Adipose tissue (tissue), 3 donors: ENCODE data around the gene CACNA2D2. TPM values are rescaled to one million over a fixed set of nuclear protein-coding genes. Genes with fewer than 3 reads are reported as not detected.

Experiments used
- H3K27ac ChIP-seq: one replicate; pipeline ENCODE4 v1.5.1; 2013; ENCODE audit warnings: low read depth, low read length
- WGBS, 3 donors: extraction: QIAGEN DNeasy Blood & Tissue Kit; methylation state at CpG; one replicate each; pipeline ENCODE4 v1.1.7; 2013; 5-methylcytosine and 5-hydroxymethylcytosine counted together
- polyA plus RNA-seq, 3 donors: library from polyadenylated mRNA; stranded (reverse); fragments of 200-250 nt; gene quantifications; one replicate each; pipeline ENCODE4 v1.2.3, GENCODE V29; 2013
- donor health status: healthy with polysubstance abuse.
- donor health status: Bipolar disorder and iron deficiency.
- donor health status: healthy.

Gene CACNA2D2
- polyA plus RNA-seq, 3 donors: 0.56 to 1.7 (median 0.68) TPM

DNA sequence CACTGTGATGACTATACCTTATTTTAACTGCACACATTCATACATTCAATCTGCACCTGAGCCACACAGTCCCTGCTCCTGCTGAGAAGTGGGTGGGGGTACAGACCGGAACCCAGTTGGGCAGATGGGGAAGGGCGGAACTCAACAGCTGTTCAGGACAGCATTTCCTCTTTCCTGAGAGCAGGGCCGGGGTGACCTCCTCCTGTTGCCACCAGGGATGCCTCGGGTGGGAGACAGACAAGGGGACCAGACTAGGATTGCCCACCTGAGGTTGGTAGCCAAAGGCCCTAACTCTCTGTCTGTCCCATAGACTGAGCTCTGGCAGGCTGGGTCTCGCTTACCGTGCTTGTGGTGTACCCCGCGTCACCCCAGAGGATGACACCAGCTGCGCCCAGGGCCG lies 184.8 kb downstream of the CACNA2D2 start:
- WGBS, 3 donors: 57 to 83% (median 61%) methylated on average over 10 of the region's 10 CpGs
- H3K27ac ChIP-seq: no peak overlapping the region

DNA sequence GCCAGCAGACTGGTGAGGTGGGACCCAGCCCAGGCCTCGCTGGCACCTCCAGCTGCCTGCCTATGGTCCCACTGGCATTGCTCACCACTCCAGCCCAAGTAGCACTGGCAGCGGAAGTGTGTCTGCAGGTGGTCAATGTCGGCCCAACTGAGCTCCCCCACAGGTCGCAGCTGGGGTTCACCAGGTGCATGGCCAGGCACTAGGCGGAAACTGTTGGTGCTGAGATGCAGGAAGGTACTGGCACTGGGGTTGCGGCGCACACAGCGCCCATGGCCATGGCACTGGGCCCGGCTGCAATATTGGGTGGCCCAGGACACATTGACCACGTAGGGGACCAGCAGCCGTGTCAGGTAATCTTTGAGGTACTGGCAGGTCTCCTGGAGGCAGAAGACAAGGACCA lies 185.3 kb downstream of the CACNA2D2 start:
- 80 to 86% (median 83%) methylated on average over 11 of the region's 11 CpGs for WGBS, 3 donors
- no peak overlapping the region for H3K27ac ChIP-seq

DNA sequence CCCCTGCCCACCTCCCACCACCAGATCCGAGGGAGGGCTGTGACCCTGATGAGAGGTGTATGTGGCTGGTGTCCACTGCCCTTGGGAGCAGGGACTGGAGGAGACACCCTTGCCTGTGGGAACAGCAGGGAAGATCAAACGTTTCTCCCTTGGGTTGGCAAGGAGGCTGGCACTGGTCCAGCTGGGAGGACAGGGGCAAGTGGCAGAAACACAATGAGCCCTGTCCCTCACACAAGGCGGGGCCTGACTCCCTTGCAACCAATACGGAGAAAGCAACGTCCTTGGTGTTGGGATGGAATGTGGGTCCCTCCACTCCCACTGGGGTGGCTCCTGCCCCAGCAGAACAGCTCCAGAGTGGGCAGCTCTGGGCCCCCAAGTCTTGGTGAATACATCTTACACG lies 186.1 kb downstream of the CACNA2D2 start:
- WGBS, 3 donors: 56 to 70% (median 68%) methylated on average over 6 of the region's 6 CpGs
- no peak overlapping the region for H3K27ac ChIP-seq

DNA sequence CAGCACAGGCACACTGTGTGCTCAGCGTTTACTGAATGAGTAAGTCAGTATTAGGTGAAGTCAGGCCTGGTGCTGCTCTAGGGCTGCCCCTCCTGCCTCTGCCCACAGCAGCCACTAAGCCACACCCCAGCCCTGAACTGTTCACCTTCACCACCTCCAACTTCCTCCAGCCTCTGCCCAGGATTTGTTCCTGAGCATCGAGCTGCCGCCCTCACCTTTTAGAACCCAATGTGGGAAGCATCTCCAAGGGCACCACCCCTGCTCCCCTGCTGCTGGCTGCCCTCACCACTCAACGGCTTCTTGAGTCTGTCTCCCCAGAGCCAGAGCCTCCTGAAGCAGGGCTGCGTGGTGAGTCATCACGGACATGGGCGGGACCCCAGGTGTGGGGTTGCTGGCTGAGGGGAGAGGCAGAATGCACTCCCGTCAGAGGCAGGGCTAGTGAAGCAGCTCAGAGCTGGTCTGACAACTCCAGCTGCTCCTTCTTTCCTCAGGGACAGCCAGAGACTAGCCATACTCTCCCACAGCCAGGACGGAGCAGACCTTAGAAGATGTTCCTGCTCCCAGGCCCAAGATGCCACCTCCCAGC lies 186.7 kb downstream of the CACNA2D2 start:
- WGBS, 3 donors: 56 to 78% (median 63%) methylated on average over 9 of the region's 9 CpGs
- no peak overlapping the region for H3K27ac ChIP-seq

DNA sequence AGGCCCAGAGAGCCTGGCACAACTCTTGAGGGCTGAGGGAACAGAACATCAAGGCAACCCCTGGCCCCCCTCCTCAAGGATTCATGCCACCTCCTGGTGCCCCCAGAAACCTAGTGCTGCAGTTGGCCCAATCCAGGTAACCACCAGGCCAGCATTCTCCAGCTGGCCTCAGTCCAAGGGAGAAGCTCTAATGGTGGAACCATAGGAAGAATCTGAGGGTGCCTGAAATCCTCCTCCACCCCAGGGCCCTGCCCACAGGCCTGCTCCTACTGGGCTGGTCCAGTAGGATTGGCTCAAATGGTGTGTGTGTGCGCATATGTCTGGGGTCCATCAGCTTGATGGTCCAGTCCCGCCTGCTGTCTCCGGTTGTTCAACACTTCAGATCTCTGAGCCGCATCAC lies 188.6 kb downstream of the CACNA2D2 start:
- WGBS, 3 donors: 97 to 100% (median 98%) methylated on average over 4 of the region's 4 CpGs
- no peak overlapping the region for H3K27ac ChIP-seq

DNA sequence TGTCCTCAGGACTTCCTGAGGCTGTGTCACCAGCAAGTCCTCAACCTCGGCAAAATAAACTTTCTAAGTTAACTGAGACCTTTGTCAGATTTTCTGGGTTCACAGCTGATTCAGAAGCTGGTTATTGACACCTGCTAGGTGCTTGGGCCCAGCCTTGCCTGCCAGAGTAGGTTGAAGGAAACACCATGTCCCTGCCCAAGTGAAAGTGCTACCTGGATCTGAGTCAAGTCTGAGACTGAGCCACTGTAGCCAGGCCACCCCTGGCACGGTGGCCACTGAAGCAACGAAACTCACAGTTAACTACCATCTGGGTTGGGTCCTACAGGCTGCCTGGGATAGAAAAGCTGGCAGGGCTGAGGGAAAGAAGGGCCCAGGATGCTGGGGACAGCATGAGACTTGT lies 189.1 kb downstream of the CACNA2D2 start:
- no peak overlapping the region for H3K27ac ChIP-seq
- 66 to 84% (median 83%) methylated on average over 3 of the region's 3 CpGs for WGBS, 3 donors

Other genes with a start within 250 kb of the CACNA2D2 start
- gene SEMA3B, start 234.5 kb downstream of the CACNA2D2 start, polyA plus RNA-seq: 10 to 100 TPM; 17.9 to 29.2 (median 21.1) TPM
- gene LSMEM2, start 224.5 kb downstream of the CACNA2D2 start, polyA plus RNA-seq: under 1 TPM in 2 of 3 donors, not detected in 1; 0.15 TPM
- 100 to 1,000 TPM in 1 of 3 donors, 10 to 100 TPM in 2; 54.3 to 114 (median 77.3) TPM for gene IFRD2, start 211.2 kb downstream of the CACNA2D2 start, polyA plus RNA-seq
- gene HYAL3, start 204.2 kb downstream of the CACNA2D2 start, polyA plus RNA-seq: 1 to 10 TPM; 1.7 to 4.0 (median 2.5) TPM
- 10 to 100 TPM in 1 of 3 donors, 1 to 10 TPM in 2; 7.0 to 14.4 (median 7.6) TPM for gene NAA80, start 204.2 kb downstream of the CACNA2D2 start, polyA plus RNA-seq
- 10 to 100 TPM in 2 of 3 donors, 1 to 10 TPM in 1; 6.3 to 19.0 (median 14.9) TPM for gene HYAL1, start 200.1 kb downstream of the CACNA2D2 start, polyA plus RNA-seq
- gene HYAL2, start 180.9 kb downstream of the CACNA2D2 start, polyA plus RNA-seq: 100 to 1,000 TPM in 1 of 3 donors, 10 to 100 TPM in 2; 29.0 to 140 (median 80.3) TPM
- 10 to 100 TPM; 26.3 to 56.5 (median 31.2) TPM for gene TUSC2, start 175.4 kb downstream of the CACNA2D2 start, polyA plus RNA-seq
- gene RASSF1, start 162.8 kb downstream of the CACNA2D2 start, polyA plus RNA-seq: 10 to 100 TPM; 39.4 to 44.6 (median 43.7) TPM
- gene ZMYND10, start 157.9 kb downstream of the CACNA2D2 start, polyA plus RNA-seq: 1 to 10 TPM in 1 of 3 donors, under 1 TPM in 1, not detected in 1; 0.28 to 1.1 TPM
- 10 to 100 TPM; 13.1 to 23.9 (median 14.5) TPM for gene NPRL2, start 152.9 kb downstream of the CACNA2D2 start, polyA plus RNA-seq
- 10 to 100 TPM; 13.2 to 25.3 (median 19.7) TPM for gene CYB561D2, start 152.8 kb downstream of the CACNA2D2 start, polyA plus RNA-seq
- gene TMEM115, start 144.1 kb downstream of the CACNA2D2 start, polyA plus RNA-seq: 10 to 100 TPM; 13.5 to 39.1 (median 23.4) TPM
- gene C3orf18, start 64.1 kb upstream of the CACNA2D2 start, polyA plus RNA-seq: 1 to 10 TPM; 5.5 to 8.2 (median 6.9) TPM
- 10 to 100 TPM; 12.2 to 20.8 (median 12.6) TPM for gene HEMK1, start 65.9 kb upstream of the CACNA2D2 start, polyA plus RNA-seq
- gene CISH, start 108.1 kb upstream of the CACNA2D2 start, polyA plus RNA-seq: 10 to 100 TPM; 12.9 to 36.2 (median 16.2) TPM
- gene MAPKAPK3, start 113.5 kb upstream of the CACNA2D2 start, polyA plus RNA-seq: 10 to 100 TPM; 25.6 to 31.9 (median 30.6) TPM
- under 1 TPM; 0.09 to 0.14 (median 0.11) TPM for gene DOCK3, start 171.3 kb upstream of the CACNA2D2 start, polyA plus RNA-seq